ENCODE results near the gene EXOC1.

The EXOC1 gene

GRCh38 chr4:55947912-55948725 is 94.7 kb downstream of the EXOC1 start:
- peak overlapping the region; percentile 98 for H3K27ac Mint-ChIP-seq
- peak; percentile 47 for ATAC-seq
- H3K4me3 Mint-ChIP-seq = peak overlapping the region; percentile 90
- H3K27me3 Mint-ChIP-seq = no peaks in the 10 kb centered on the region
- peaks cover 14% of the 10 kb centered on the region for H3K36me3 Mint-ChIP-seq
- no peaks in the 10 kb centered on the region for H3K9me3 Mint-ChIP-seq
- peaks cover 42% of the 10 kb centered on the region for H3K4me1 Mint-ChIP-seq

- H3K36me3 Mint-ChIP-seq = peaks cover 18% of the 10 kb centered on the region
- no peaks in the 10 kb centered on the region for H3K9me3 Mint-ChIP-seq
- peak within 1 kb of the TSS; percentile 98 for H3K27ac Mint-ChIP-seq
- peak; percentile 92 for ATAC-seq
- no peaks in the 10 kb centered on the region for H3K27me3 Mint-ChIP-seq
- peaks cover 42% of the 10 kb centered on the region for H3K4me1 Mint-ChIP-seq
- H3K4me3 Mint-ChIP-seq = peak within 1 kb of the TSS; percentile 90
These were observed 95.5 kb downstream of the EXOC1 start, which contains the start of gene CEP135 for GRCh38 chr4:55948726-55949481. TSS of gene CEP135 (plus strand) at chr4:55948945. CDS start at chr4:55952131, 3,186 bp downstream.

DNA sequence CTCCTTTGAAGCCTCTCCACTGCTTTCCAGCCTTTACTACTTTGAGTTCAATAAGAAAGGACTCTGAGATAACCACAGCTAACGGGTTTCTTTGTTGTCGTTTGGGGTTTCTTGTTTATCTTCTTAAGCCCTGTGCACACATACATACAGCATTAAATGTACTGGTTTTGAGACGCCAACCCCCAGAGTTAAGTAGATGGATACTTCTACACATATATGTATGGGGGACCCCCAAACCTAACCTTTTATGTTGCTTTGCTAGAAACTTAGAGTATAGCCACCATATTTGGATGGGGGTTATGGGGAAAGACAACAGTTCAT is 96.0 kb downstream of the EXOC1 start:
- peak overlapping the region; percentile 98 for H3K27ac Mint-ChIP-seq
- peaks cover 21% of the 10 kb centered on the region for H3K36me3 Mint-ChIP-seq
- peaks cover 42% of the 10 kb centered on the region for H3K4me1 Mint-ChIP-seq
- ATAC-seq = no peak
- no peaks in the 10 kb centered on the region for H3K9me3 Mint-ChIP-seq
- H3K4me3 Mint-ChIP-seq = peak overlapping the region; percentile 90
- H3K27me3 Mint-ChIP-seq = no peaks in the 10 kb centered on the region

GRCh38 chr4:55951191-55951922 is 97.9 kb downstream of the EXOC1 start:
- Mint-ChIP-seq H3K27ac (peak overlapping the region; percentile 98), H3K4me3 (no peak overlapping the region), H3K9me3 (no peaks in the 10 kb centered on the region), H3K36me3 (peaks cover 30% of the 10 kb centered on the region), H3K27me3 (no peaks in the 10 kb centered on the region), H3K4me1 (peaks cover 32% of the 10 kb centered on the region)
- no peak for ATAC-seq

All from stimulated activated memory B cell treated with anti-CD40 and anti-IgM and Interleukin-4, amounts not matched to agents 10 μg/mL and 1 μg/mL and 100 μg/mL, for 72 hours (primary cell).